Hindlimb muscle (tissue), 1 donor: Measurements from ENCODE around the gene TCFL5. TPM values are rescaled to one million over a fixed set of nuclear protein-coding genes. Genes with fewer than 3 reads are reported as not detected.

ENCODE experiments used
- DNase-seq: peaks from one replicate; pipeline ENCODE4 v3.0.0-alpha.2; 2013
- polyA plus RNA-seq: library from polyadenylated mRNA; unstranded; fragments of 120-200 nt; gene quantifications from one replicate; pipeline ENCODE4 v1.2.1, GENCODE V29; 2013; ENCODE audit not compliant: insufficient read length

Gene TCFL5
- polyA plus RNA-seq: 8.8 TPM

- DNase-seq: peak; percentile 84
Measured at GRCh38 chr20:62861726-62862336, at the start of gene TCFL5. TSS of gene TCFL5 (minus strand) at chr20:62861822. CDS start at chr20:62861670, 152 bp downstream.

GRCh38 chr20:62910777-62911497, 49.3 kb upstream of the TCFL5 start:
- DNase-seq: no peak

- no peak for DNase-seq
Measured at GRCh38 chr20:62910217-62910766, 48.7 kb upstream of the TCFL5 start.

GRCh38 chr20:62908971-62909791, 47.6 kb upstream of the TCFL5 start:
- DNase-seq: no peak

- no peak for DNase-seq
Measured at GRCh38 chr20:62907384-62908317, 46.0 kb upstream of the TCFL5 start.

GRCh38 chr20:62906647-62907375, 45.2 kb upstream of the TCFL5 start:
- DNase-seq: no peak

- DNase-seq: no peak
Measured at GRCh38 chr20:62906209-62906608, 44.6 kb upstream of the TCFL5 start.

GRCh38 chr20:62905536-62906117, 44.0 kb upstream of the TCFL5 start:
- DNase-seq: no peak

- no peak for DNase-seq
Measured at GRCh38 chr20:62902926-62903615, 41.4 kb upstream of the TCFL5 start.

- DNase-seq: no peak
Measured at GRCh38 chr20:62901891-62902290, 40.3 kb upstream of the TCFL5 start.

GRCh38 chr20:62900692-62901584, 39.3 kb upstream of the TCFL5 start:
- DNase-seq: no peak

GRCh38 chr20:62900052-62900691, 38.5 kb upstream of the TCFL5 start:
- peak; percentile 76 for DNase-seq

- DNase-seq: no peak
Measured at GRCh38 chr20:62899633-62900051, 38.0 kb upstream of the TCFL5 start.

- DNase-seq: no peak
Measured at GRCh38 chr20:62898970-62899632, 37.5 kb upstream of the TCFL5 start.

GRCh38 chr20:62898093-62898964, 36.7 kb upstream of the TCFL5 start:
- no peak for DNase-seq

GRCh38 chr20:62897666-62898065, 36.0 kb upstream of the TCFL5 start:
- no peak for DNase-seq

GRCh38 chr20:62896526-62896925, 34.9 kb upstream of the TCFL5 start:
- DNase-seq: no peak
